ENCODE results near the gene KCNMB2.

- TF ChIP-seq CTCF (IDR thresholded peaks at IDR 0.05) (no peak), E2F4 (CRISPR knock-in tag; IDR thresholded peaks at IDR 0.05; ENCODE audit: borderline replicate concordance, low read depth) (no peak), GABPB1 (CRISPR knock-in tag; IDR thresholded peaks at IDR 0.05) (no peak), IRF2 (CRISPR knock-in tag; IDR thresholded peaks at IDR 0.05; ENCODE audit: borderline replicate concordance, low read depth) (no peak), SP1 (CRISPR knock-in tag; conservative IDR thresholded peaks at IDR 0.05) (no peak), ZNF423 (CRISPR knock-in tag; IDR thresholded peaks at IDR 0.05) (no peak), CREM (CRISPR knock-in tag; IDR thresholded peaks at IDR 0.05) (no peak), CDX4 (CRISPR knock-in tag; IDR thresholded peaks at IDR 0.05; ENCODE audit: borderline replicate concordance) (no peak), ZSCAN18 (CRISPR knock-in tag; IDR thresholded peaks at IDR 0.05) (no peak), NFE2L1 (CRISPR knock-in tag; IDR thresholded peaks at IDR 0.05) (no peak), NR1H2 (CRISPR knock-in tag; IDR thresholded peaks at IDR 0.05) (no peak), NFYB (CRISPR knock-in tag; conservative IDR thresholded peaks at IDR 0.05; ENCODE audit: low read depth) (no peak)
Observed at GRCh38 chr3:178777718-178778411, 241.6 kb downstream of the KCNMB2 start.
